Left kidney (tissue), 2 donors: ENCODE results near the gene SHISA7. TPM values are rescaled to one million over a fixed set of nuclear protein-coding genes. Genes with fewer than 3 reads are reported as not detected.

Experiments used
- DNase-seq: peaks from one replicate; pipeline ENCODE4 v3.0.0-alpha.2; 2013
- polyA plus RNA-seq: library from polyadenylated mRNA; unstranded; fragments of 120-200 nt; gene quantifications from one replicate; pipeline ENCODE4 v1.2.1, GENCODE V29; 2013; ENCODE audit not compliant: insufficient read length

The SHISA7 gene
- polyA plus RNA-seq, 1 donor = 0.20 TPM

GRCh38 chr19:55389386-55390317, 53.4 kb downstream of the SHISA7 start:
- no peak for DNase-seq

GRCh38 chr19:55387736-55388497, 55.2 kb downstream of the SHISA7 start:
- DNase-seq = no peak

GRCh38 chr19:55386493-55386971, 56.6 kb downstream of the SHISA7 start:
- no peak for DNase-seq

- peak; percentile 99 for DNase-seq
Measured at GRCh38 chr19:55385724-55386492, 57.2 kb downstream of the SHISA7 start, which contains the start of gene RPL28. Gene RPL28 (plus strand): TSS chr19:55385932. CDS start chr19:55386358, 426 bp downstream.

GRCh38 chr19:55384920-55385723, 58.0 kb downstream of the SHISA7 start:
- peak; percentile 97 for DNase-seq

- DNase-seq = no peak
Measured at GRCh38 chr19:55384131-55384919, 58.8 kb downstream of the SHISA7 start, which contains the start of gene TMEM238. Gene TMEM238 (minus strand): TSS chr19:55384292. CDS start chr19:55384259, 33 bp downstream.

GRCh38 chr19:55383279-55384130, 59.6 kb downstream of the SHISA7 start:
- no peak for DNase-seq

GRCh38 chr19:55382522-55383054, 60.5 kb downstream of the SHISA7 start:
- no peak for DNase-seq

GRCh38 chr19:55382013-55382412, 61.1 kb downstream of the SHISA7 start:
- DNase-seq = no peak

- no peak for DNase-seq
Measured at GRCh38 chr19:55379174-55379573, 63.9 kb downstream of the SHISA7 start.

Other genes starting within 250 kb of the SHISA7 start
- 0.07 TPM for gene PTPRH, start 233.8 kb downstream of the SHISA7 start, polyA plus RNA-seq
- gene TMEM86B, start 214.5 kb downstream of the SHISA7 start, polyA plus RNA-seq = 2.8 TPM
- gene PPP6R1, start 184.3 kb downstream of the SHISA7 start, polyA plus RNA-seq = 46.0 TPM
- gene HSPBP1, start 163.2 kb downstream of the SHISA7 start, polyA plus RNA-seq = 24.0 TPM
- gene BRSK1, start 159.3 kb downstream of the SHISA7 start, polyA plus RNA-seq = 14.7 TPM
- gene TMEM150B, start 118.0 kb downstream of the SHISA7 start, polyA plus RNA-seq = 1.5 TPM
- 24.4 TPM for gene KMT5C, start 103.4 kb downstream of the SHISA7 start, polyA plus RNA-seq
- 0.78 TPM for gene COX6B2, start 88.6 kb downstream of the SHISA7 start, polyA plus RNA-seq
- 0.17 TPM for gene GARIN5B, start 80.0 kb downstream of the SHISA7 start, polyA plus RNA-seq
- gene IL11, start 72.8 kb downstream of the SHISA7 start, polyA plus RNA-seq = 1.4 TPM
- gene TMEM190, start 66.5 kb downstream of the SHISA7 start, polyA plus RNA-seq = 0.48 TPM
- gene TMEM238, start 59.0 kb downstream of the SHISA7 start, polyA plus RNA-seq = 0.32 TPM
- gene RPL28, start 57.4 kb downstream of the SHISA7 start, polyA plus RNA-seq = 746 TPM
- gene UBE2S, start 35.5 kb downstream of the SHISA7 start, polyA plus RNA-seq = 43.7 TPM
- gene ISOC2, start 18.3 kb upstream of the SHISA7 start, polyA plus RNA-seq = 30.1 TPM
- gene C19orf85, start 21.5 kb upstream of the SHISA7 start, polyA plus RNA-seq = not detected
- gene ZNF628, start 33.3 kb upstream of the SHISA7 start, polyA plus RNA-seq = 2.4 TPM
- gene NAT14, start 41.9 kb upstream of the SHISA7 start, polyA plus RNA-seq = 36.8 TPM
- 1.1 TPM for gene SSC5D, start 45.1 kb upstream of the SHISA7 start, polyA plus RNA-seq
- 1.1 TPM for gene SBK2, start 93.8 kb upstream of the SHISA7 start, polyA plus RNA-seq
- 0.58 TPM for gene SBK3, start 102.2 kb upstream of the SHISA7 start, polyA plus RNA-seq
- 16.1 TPM for gene ZNF579, start 137.5 kb upstream of the SHISA7 start, polyA plus RNA-seq
- 20.7 TPM for gene FIZ1, start 156.2 kb upstream of the SHISA7 start, polyA plus RNA-seq
- gene ZNF524, start 157.0 kb upstream of the SHISA7 start, polyA plus RNA-seq = 5.4 TPM
- 6.3 TPM for gene ZNF865, start 162.3 kb upstream of the SHISA7 start, polyA plus RNA-seq
- 10.0 TPM for gene ZNF784, start 181.3 kb upstream of the SHISA7 start, polyA plus RNA-seq
- gene ZNF580, start 197.7 kb upstream of the SHISA7 start, polyA plus RNA-seq = 39.9 TPM
- 20.7 TPM for gene ZNF581, start 200.3 kb upstream of the SHISA7 start, polyA plus RNA-seq
- gene CCDC106, start 204.9 kb upstream of the SHISA7 start, polyA plus RNA-seq = 19.3 TPM
- 164 TPM for gene U2AF2, start 211.7 kb upstream of the SHISA7 start, polyA plus RNA-seq
- 83.3 TPM for gene EPN1, start 231.9 kb upstream of the SHISA7 start, polyA plus RNA-seq